Brain pericyte (primary cell): ENCODE results near the gene POM121L2.

Experiments
- DNase-seq: peaks from one replicate; pipeline ENCODE4 v3.0.0-alpha.2; 2012; ENCODE audit warnings: low read depth, low spot score

Gene POM121L2

DNA sequence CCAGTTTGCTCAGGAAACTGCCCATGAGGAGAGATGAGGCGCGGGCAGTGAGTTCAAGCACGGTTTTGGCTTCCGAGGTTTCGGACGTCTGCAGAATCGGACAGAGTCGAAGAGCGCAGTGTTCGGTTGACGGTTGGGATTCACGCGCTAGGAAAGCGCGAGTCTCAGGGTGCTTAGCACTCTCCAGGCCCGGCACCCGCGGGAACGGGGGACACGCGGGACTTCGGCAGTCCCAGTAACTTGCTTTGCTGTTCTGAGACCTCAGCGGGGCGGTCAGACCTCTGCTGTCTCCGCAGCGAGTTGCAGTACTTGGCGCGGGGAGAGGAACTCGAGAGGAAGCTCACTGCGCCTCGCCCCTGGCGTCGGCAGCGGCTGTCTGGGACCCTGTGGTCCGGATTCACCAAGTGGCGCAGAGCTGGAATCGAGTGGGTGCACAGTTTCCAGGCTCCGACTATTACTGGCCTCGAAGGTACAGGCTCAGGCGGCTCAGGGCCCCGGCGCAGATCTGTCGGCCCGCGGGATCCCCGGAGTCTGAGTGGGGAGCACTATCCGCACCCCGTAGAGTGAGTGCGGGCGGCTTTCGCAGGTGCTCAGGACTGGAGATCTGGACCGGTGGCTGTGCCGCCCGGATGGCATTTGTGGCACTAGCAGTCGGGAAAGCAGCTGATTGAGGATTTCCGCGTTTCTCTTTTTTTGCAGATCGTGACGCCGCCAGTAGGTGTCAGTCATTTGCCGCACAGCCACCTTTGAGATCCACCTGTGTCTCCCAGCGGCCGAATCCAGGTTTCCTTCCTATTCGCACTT, at the start of gene POM121L2:
Gene POM121L2 (minus strand): TSS at position 128 of the 804 bp plus-strand sequence. CDS start 103 bp downstream, at position 25.
- DNase-seq: no peak

DNA sequence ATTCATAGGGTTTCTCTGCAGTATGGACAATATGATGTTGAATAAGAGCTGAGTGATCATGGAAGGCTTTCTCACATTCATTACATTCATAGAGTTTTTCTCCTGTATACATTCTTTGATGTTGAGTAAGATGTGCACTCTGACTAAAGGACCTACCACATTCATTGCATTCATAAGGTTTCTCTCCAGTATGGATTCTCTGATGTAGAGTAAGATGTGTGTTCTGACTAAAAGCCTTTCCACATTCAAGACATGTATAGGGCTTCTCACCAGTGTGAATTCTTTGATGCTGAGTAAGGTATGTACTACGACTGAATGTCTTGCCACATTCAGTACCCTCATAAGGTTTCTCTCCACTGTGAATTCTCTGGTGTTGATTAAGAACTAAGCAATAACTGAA, 47.2 kb upstream of the POM121L2 start:
- no peak for DNase-seq

DNA sequence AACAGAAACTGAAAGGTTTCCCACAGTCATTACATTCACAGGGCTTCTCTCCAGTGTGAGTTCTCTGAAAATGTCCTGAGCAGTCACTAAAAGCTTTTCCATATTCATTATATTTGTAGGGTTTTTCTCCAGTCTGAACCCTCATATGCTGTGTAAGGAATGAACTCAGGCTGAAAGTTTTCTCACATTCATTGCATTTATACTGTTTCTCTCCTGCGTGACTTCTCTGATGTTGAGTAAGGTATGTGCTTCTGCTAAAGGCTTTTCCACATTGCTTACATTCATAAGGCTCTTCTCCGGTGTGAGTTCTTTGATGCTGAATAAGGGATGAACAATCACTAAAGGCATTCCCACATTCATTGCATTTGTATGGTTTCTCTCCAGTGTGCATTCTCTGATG, 46.7 kb upstream of the POM121L2 start:
- no peak for DNase-seq

DNA sequence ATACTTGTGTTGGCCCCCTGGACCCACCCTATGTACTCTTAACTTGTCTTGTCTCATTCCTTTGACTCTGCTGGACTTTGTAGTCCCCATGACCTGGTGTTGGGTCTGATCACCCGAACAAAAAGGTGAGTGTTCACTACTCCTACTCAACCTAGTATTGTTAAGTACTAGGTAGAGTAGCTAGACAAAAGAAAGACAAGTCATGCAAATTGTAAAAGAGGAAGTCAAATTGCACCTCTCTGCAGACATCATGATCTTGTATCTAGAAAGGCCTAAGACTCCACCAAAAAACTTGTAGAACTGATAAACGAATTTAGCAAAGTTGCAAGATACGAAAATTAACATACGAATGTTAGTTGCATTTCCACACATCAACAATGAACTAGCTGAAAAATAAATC, 40.8 kb upstream of the POM121L2 start:
- DNase-seq: no peak

DNA sequence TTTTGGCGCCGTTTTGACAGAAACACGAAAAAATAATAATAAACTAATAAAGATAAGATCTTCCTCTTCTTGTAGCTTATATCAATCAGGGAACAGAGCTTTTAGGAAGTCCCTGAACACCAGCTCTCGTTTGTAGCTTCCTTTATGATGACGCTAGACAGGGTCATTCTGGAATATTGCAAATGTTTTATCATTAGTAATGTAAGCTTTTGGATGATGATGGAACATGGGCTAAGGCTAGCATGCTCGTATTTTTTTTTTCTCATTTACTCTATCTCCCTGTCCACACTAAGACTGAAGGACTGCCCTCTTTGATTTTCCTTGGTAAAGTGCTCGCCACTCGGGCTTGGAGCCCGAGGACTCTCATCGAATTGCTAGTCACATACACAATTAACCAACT, 22.1 kb upstream of the POM121L2 start:
- DNase-seq: no peak

DNA sequence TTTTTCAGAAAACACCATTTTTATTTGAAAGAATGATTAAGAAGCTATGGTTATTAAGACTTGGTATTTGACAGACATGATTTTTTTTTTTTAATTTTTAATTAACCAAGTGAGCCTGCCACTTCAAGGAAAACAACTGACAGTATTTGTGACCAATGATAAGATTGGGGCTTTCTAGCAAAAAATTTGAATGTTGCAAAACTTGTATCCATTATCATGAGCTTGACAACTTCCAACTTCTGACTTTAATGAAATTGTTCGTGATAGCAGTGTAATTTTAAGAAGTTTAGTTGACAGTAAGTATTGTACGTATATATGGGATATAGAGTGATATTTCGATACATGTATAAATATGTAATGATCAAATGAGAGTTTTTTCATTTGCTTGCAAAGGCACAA, 21.6 kb upstream of the POM121L2 start:
- DNase-seq: no peak

DNA sequence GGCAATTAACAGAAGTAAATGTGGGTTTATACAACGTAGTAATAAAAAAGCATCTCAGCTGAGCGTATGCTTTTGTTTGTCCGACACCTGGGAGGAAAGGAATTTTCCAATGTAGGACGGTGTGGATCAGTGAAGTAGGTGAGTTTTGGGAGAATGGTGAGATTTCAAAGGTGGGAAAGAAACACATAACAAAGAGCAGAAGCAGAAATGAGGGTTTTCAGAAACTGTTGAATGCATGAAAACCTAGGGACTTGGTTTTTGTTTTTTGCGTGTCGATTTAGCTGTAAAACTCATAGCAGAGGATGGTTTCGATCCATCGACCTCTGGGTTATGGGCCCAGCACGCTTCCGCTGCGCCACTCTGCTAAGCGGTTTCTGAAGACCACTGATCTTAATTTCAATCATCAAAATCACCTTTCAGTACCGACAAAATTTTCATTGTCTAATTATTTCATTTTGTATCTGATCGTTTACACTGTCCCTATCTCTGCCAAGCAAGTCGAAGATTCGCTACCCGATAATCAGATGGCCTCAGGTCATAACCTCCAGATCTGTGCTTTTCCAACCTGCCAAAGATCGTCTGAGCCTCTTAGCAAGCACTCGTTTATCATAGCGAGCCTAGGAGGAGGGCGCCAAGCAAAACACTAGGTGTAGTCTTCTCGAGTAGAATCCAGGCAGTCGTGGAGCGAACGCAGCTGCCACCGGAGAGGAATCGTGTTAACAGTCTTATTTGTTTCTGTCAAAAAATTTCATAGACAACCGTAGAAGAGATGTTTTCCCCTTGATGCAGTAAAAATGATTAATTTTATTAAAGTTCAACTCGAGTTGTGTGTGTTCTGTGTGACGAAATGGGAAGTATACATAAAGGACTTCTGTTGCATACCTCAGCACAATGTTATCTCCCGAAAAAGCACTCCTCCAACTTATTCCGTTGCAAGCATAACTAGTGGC, 20.9 kb upstream of the POM121L2 start:
- DNase-seq: no peak

DNA sequence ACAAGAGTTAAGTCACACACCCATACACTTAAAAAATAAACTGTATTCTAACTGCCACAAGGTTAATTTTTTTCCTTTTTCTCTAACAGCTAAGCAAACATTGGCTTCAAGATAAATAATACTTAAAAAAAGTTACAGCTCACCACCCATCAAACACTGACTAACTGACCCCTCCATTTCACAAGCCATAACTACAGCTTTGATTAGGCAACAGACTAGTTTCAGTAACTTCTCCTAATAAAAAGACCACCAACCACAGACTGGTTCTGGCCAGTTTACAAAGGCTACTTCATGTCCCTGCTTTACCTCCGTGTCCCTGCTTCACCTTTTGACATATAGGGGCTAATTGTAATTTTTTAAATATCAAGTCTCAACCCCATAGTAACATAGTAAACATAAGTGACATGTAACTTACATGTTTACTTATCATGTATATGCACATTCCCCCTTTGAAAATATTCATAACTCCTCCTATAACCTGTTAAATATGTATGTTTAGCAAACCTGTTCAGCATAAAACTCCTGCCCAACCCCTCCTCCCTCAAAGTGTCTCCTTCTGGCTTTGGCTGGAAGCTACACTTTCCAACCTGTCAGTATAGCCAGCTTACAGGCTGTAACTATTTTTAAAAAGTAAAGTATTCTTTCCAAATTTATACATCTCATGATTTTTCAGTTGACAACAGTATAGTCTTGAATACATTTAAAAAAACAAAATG, 15.1 kb upstream of the POM121L2 start:
- no peak for DNase-seq

DNA sequence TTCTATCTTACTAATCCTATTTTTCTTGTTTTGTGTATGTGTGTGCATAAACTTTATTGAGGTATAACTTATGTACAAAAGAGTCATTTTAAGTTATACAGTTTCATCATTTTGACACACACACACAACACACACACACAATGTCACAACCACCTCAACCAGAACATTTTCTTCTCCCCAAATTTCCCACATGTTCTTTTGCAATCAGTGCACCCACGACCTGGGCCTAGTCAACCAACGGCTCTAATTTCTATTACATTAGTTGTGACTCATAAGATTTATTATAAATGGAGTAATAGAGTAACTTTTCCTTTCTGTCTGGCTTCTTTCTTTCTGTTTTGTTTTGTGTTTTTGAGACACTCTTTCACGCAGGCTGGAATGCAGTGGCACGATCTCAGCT, 9.8 kb upstream of the POM121L2 start:
- no peak for DNase-seq

DNA sequence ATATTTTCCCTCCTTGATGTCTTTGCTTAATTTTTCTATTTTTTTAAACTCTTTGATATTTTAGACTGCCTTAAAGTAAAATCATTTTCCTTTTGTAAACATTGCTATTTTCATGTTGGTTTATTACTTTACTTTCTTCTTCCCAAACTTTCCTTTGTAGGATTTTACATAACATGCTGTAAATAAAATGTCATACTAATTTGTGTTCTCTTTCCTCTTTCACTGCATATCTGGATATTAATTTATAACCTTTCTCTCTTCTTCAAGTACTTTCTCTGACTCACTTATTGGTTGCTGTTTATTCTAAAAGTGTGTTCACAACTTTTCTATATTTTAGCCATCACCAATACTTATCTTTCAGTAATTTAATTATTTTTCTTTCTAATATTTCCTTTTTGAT, 9.3 kb upstream of the POM121L2 start:
- DNase-seq: no peak

DNA sequence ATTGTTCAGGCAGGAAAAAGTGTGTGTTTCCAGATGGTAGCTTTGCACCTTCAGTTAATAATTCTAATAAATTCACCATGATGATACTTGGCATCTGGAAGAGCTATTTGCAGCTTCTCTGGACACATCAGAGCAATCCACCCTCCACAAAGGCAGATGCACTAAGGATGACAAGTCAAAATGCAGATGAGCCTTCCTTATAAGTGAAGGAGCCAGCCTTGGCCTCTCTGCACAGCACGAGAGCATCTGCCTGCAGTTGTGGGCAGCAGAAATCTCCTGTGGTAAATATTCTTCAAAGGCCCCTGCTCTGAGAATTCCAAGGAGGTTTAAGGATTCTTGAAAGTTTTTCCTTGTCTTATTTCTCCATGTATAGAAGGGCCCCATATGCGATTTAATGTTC, 6.9 kb upstream of the POM121L2 start:
- no peak for DNase-seq

DNA sequence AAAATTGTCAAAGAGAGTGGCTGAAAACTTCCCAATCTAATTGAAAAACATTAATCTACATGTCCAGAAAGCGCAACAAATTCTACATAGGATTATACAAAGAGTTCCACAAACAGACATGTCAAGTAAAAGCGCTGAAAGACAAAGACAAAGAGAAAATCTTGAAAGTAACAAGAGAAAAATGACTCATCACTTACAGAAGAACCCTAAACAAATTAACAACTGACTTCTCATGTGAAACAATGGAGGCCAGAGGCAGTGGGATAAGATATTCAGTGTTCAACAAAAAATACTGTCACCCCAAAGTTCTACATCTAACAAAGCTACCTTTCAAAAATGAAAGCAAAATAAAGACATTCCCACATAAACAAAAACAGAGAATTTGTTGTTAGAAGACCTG, 2.0 kb upstream of the POM121L2 start:
- no peak for DNase-seq

DNA sequence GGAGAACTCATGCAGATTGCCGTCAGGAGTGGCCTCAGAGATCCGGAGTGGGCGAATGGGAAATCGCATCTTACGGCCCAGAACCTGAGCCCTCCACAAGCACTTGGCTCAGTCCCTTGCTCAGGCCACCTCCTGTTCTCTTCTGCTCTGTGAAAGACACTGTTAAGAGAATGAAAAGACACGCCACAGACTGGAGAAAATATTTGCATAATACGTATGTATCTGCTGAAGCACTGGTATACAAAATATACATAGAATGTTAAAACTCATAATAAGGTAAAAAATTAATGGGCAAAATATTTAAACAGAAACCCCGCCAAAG, 838 bp upstream of the POM121L2 start:
- DNase-seq: no peak

DNA sequence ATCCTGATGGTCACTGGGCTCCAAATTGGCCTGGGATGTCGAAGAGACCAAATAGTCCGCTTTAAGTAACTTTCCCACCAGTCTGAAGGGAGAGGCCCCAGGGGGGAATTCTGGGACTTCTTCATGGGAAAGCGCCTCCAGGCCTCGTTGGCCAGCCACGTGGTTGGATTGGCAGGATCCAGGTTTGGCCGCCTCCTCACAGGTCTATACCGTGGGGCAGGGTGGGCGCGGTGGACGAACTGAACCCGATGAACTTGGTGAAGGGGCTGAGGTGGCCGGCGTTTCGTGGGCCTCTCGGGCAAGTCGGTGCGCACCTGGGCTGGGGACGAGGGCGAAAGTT, 297 bp downstream of the POM121L2 start:
- no peak for DNase-seq

DNA sequence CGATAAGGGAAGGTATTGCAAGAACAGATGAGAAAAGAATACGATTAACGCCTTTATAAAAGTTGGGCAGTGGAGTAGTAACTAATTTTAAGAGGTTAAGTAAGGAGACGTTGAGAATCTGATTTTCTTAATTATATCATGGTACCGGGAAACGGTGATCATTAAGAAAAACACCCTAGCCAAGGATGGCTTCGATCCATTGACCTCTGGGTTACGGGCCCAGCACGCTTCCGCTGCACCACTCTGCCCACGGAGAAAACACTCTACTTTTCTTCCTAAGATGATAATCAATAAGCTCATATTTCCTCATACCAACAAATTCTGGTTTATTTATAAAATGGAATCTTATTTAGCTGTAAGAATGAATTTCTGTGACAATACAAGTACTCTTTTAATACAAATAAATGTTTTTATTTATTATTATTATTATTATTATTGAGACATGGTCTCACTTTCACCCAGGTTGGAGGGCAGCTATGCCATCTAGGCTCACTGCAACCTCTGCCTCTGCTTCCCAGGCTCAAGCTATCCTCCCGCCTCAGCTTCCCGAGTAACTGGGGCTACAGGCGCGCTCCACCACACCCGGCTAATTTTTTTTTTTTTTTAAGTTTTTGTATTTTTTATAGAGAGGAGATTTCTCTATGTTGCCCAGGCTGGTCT, 8.3 kb downstream of the POM121L2 start:
- no peak for DNase-seq

DNA sequence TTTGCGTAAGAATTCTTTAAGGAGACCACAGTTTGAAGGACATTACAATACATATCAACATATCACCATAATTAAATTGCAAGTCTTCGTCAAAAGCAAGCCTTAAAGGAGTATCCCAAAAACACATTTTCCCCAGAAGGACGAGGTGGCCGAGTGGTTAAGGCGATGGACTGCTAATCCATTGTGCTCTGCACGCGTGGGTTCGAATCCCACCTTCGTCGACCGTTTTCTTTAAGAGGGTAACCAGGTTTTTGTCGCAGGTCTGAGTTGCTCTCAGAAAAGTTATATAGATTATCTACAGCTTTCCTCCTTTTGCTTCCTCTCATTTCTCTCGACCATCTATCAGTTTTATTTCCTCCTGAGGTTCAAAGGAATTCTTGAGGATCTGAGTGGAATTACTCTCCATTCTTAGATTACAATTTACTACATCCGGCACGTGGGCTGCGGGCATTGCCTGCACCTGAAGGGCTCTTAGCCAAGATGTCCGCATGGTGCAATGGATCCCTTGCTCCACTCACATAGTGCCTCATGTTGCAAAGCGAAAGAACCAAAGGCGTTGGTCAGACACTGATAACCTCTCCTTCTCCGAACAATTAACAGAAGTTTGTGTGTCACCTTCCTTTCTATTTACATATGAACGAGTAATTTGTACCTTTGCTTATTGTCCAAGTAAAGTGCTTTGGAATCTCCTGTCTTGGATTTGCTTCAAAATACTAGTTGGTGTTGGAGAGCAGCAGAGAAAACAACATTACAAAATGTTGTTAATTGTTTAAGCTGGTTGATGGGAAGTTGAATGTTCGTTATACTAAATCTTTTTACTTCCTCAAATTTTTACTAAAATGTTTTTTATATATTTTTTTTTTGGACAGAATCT, 14.0 kb downstream of the POM121L2 start:
- no peak for DNase-seq

DNA sequence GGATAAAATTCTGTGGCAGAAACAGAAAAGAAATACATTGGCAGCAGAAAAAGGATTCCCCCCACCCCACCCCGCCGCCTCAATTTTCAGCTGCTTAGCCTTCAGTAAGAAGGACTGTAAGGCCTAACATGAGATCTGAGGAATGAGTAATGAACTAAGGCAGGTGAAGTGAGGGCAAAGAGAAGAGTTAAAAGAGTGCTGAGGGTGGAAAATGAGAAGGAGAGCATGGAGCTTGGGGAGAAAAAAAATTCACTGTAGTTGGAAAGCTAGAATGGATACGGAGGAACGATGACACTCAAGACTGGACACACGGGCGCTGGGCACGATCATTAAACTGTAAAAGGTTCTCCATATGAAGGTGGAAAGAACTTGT, 14.6 kb downstream of the POM121L2 start:
- DNase-seq: no peak

DNA sequence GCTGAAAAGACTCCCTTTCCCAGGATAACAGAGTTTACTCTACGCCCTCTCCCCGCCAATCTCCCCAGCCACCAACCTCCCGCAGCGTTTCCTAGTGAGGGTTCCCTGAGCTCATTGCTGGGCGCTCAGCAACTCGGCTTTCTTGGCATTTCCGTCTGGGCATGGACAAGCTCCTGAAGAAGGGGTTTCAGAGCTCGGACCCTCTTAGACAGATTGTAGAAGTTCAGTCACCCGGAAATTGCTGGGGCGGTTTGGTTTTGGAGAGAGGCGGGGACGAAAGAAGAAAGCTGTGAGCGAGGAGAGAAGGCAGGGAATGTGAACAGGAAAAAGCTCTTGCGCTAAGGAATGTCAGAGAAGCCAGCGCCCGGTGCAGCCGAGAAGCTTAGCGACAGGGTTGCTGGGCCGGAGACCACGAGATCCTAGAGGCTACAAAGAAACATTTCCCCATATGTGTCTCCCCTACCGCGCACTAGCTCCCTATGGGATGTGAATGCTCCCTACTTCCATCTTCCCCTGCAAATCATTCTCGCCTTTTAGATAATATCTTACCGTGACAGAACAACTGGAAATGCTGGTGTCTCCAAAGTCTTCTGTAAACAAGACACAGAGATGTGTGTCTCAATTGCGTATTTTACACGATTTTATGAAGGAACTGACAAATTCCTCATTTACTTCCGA, 15.8 kb downstream of the POM121L2 start:
- no peak for DNase-seq

DNA sequence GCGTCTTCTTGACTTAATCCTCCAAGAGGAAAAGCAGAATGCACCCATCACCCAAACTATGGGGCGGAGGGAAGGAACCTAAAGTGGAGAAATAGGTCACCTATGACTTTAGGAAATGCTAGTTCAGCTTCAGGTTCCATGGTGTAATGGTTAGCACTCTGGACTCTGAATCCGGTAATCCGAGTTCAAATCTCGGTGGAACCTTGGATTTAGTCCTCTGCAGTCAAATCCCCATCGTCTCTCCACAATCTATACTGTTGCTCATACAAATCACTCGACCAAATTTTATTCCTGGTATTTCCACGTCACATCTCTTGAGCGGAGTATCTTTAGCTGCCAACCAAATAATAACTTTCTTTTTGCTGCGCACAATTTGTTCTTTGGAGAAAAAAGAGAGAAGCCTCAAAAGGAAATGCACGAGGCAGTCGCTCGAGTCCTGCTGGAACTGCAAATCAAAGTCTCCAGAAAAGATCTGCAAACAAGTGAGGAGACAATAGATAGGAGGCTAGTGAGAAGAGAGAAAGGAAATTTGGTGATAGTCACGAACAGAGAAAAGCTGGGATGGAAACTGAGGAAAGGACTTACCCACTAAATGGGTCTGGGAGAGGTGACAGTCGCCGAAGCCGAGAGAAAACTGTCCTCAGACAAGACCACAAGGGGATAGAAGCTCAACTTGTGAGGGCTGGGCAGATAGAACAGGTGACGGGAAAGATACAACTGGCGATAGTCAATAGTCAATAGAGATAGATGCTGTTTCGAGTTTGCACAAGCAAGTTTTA, 16.6 kb downstream of the POM121L2 start:
- no peak for DNase-seq

DNA sequence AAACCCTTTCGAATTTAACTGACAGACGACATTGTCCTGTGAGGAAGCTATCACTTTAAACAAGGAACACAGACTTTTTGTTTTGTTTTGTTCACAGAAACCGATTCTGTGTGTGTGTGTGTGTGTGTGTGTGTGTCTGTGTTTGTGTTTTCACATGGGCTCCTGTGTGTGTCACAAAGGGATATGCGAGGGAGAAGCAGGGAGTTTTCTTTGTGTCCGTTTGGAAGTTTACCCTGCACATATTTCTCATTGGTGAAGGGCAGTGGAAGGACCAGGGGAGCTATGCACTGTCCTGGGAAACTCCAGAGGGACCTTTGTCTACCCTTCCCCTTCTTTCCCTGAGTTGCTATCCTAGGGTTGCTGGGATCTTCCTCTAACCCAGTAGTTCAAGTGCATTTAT, 17.7 kb downstream of the POM121L2 start:
- no peak for DNase-seq
